ENCODE results near the gene TMEM80.
A peak's percentile ranks its signal among the peaks of the same experiment; 100 is the strongest.
"Not testable (repeated sequence)": the region's sequence is repeated elsewhere in the genome, so short reads cannot be mapped to it uniquely, and the experiment has no call there.

TMEM80 gene

DNA sequence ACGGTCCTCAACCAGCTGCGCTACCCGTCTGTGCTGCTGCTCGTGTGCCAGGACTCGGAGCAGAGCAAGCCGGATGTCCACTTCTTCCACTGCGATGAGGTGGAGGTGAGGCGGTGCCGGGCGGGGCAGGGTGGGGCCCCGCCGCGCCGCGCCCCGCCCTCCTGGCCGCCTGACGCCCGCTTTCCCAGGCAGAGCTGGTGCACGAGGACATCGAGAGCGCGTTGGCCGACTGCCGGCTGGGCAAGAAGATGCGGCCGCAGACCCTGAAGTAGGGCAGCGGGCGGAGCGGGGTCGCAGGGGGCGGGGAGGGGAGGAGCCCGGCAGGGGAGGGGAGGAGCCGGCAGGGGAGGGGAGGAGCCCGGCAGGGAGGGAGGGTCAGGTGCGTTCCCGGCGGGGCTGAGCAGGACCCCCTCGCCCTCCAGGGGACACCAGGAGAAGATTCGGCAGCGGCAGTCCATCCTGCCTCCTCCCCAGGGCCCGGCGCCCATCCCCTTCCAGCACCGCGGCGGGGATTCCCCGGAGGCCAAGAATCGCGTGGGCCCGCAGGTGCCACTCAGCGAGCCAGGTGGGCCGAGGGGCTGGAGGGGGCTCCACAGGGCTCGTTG is 25.1 kb downstream of the TMEM80 start:
- no peak for DNase-seq (ENCODE audit: low read depth in 3 of 3)

DNA sequence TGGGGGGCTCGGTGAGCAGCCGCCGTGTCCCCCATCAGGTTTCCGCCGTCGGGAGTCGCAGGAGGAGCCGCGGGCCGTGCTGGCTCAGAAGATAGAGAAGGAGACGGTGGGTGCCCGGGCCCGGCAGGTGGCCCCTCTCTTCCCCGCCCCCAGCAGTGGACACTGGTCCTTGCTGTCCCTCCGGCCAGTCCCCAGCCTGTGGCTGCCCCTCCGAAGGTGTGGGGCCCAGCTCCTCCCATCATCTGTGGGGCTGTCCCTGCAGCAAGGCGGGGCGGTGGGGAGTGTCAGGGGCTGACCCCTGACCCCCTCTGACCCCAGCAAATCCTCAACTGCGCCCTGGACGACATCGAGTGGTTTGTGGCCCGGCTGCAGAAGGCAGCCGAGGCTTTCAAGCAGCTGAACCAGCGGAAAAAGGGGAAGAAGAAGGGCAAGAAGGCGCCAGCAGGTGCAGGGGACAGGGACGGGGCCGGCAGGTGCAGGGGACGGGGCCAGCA is 25.7 kb downstream of the TMEM80 start:
- DNase-seq (ENCODE audit: low read depth in 3 of 3), result no peak

DNA sequence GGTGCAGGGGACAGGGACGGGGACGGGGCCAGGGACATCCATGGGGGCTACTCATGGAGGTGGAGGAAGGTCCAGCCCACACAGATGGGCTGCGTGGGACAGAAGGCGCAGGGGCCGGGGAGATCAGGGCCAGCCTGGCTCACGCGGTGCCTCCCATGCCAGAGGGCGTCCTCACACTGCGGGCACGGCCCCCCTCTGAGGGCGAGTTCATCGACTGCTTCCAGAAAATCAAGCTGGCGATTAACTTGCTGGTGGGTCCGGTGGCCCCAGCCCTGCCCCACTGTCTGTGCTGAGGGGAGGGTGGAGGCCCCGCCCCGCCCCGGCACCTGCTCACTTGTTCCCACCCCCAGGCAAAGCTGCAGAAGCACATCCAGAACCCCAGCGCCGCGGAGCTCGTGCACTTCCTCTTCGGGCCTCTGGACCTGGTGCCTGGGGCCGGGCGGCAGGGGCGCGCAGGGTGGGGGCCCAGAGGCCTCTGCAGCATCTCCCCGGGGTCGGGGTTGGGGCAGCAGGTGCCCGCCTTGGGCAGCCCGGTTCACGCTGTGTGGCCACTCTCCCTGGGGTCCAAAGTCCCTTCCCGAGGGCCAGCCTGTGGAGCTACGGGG is 26.2 kb downstream of the TMEM80 start:
- DNase-seq (ENCODE audit: low read depth in 3 of 3), result peak in 1 of 3 experiments; percentile 46

DNA sequence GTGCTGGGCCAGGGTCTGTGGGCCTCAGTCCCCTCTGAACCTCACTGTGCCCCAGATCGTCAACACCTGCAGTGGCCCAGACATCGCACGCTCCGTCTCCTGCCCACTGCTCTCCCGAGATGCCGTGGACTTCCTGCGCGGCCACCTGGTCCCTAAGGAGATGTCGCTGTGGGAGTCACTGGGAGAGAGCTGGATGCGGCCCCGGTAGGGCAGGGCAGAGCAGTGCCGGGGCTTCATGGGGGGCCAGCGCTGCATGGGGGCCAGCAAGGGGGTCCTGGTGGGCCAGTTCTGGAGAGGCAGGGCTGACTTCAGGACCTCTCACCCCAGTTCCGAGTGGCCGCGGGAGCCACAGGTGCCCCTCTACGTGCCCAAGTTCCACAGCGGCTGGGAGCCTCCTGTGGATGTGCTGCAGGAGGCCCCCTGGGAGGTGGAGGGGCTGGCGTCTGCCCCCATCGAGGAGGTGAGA is 26.8 kb downstream of the TMEM80 start:
- DNase-seq (ENCODE audit: low read depth in 3 of 3), result no peak

DNA sequence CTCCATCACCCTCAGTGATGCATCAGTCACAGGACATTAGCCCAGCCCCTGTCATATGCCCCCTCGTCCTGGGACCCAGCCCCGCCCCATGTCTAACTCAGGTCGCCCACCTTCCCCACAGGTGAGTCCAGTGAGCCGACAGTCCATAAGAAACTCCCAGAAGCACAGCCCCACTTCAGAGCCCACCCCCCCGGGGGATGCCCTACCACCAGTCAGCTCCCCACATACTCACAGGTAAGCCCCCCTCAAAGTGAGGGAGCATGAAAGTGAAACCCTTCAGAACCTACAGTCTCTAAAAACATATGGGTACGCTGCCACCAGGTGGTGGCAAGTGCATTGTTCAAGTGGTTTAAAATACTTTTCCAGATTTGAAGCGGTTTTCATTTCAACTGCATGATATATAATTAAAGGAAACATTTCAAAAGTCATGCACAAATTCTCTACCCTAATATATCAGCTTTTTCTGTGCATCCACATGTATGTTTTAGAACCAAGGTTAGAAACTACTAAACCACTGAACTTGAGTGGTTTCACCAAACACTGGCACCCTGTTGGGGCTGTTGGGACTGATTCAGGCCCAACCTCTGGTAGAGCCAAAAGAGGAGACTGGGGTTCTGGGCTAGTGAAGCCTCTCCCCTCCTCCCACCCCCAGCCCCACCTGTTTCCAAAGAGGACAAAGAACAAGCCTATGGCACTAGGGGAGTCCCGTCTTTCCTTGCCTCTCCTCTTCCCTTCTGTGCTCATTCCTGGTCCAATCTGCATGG is 27.7 kb downstream of the TMEM80 start:
- no peak for DNase-seq (ENCODE audit: low read depth in 3 of 3)

DNA sequence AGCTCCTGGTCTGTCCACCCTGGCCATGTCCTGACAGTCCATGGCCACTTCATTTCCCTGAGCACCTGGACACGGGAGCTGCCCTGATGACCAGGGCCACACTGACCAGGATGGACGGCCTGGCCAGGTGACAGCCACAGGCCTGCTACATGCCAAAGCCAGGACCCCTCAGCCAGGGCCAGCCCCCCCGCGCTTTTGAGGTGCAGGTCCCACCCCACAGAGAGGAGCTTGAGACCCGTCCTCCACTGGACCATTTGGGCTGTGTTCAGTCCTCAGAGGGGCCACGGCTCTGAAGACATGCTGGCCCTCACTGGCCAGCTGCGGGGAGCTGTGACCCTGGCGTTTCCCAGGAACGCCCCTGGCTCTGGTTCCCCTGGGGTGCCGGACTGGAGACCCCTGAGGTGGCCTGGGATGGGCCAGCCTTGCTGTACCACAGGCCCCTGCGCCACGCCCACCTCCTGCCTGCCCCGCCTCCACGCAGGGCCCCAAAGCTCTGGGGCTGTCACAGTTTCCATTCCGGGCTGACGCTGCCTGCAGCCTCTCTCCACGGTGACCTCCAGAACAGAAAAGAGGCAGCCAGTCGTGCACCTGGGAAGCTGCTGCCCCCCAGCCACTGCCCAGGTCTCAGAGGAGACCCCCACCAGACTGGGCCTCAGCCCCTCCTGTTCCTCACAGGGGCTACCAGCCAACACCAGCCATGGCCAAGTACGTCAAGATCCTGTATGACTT is 28.6 kb downstream of the TMEM80 start:
- no peak for DNase-seq (ENCODE audit: low read depth in 3 of 3)

DNA sequence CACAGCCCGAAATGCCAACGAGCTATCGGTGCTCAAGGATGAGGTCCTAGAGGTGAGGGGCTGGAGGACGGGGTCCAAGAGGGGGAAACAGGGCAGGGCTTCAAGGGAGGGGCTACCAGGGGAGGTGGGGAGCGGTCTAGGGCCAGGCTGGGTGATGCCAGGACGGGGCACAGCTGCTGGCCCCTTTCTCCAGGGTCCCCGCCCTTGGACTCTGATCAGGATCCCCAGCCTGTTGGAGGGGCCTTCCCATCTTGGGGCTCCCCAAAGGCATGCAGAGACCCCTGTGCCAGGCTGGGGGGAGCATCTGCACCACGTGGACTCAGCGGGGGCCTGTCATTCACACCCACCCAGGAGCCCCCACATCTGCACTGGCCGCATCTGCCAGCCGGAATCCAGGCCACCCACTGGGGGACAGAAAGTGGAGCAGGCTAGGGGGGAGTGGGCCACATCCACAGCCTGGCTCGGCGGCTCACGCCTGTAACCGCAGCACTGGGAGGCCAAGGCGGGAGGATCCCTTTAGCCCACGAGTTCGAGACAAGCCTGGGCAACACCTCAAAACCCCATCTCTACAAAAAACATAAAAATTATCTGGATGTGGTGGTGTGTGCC is 29.3 kb downstream of the TMEM80 start:
- no peak for DNase-seq (ENCODE audit: low read depth in 3 of 3)

DNA sequence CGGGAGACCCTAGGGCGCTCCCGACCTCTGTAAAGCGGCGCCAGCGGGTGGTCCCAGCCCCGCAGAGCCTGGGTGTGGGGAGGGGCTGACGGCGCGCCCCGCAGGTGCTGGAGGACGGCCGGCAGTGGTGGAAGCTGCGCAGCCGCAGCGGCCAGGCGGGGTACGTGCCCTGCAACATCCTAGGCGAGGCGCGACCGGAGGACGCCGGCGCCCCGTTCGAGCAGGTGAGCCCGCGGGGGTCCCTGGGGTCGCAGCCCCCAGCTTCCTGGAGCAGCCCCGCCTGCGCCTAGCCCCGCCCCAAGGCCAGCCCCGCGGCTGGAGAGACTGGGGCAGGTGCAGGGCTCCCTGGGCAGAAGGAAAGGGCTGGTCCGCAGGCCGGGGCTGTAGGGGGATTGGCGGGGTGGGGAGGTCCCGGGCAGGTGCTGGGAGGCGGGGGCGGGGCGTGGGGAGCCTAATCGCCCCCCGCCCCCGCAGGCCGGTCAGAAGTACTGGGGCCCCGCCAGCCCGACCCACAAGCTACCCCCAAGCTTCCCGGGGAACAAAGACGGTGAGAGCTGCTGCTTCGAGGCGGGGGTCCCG is 30.1 kb downstream of the TMEM80 start:
- DNase-seq (ENCODE audit: low read depth in 3 of 3), result no peak

DNA sequence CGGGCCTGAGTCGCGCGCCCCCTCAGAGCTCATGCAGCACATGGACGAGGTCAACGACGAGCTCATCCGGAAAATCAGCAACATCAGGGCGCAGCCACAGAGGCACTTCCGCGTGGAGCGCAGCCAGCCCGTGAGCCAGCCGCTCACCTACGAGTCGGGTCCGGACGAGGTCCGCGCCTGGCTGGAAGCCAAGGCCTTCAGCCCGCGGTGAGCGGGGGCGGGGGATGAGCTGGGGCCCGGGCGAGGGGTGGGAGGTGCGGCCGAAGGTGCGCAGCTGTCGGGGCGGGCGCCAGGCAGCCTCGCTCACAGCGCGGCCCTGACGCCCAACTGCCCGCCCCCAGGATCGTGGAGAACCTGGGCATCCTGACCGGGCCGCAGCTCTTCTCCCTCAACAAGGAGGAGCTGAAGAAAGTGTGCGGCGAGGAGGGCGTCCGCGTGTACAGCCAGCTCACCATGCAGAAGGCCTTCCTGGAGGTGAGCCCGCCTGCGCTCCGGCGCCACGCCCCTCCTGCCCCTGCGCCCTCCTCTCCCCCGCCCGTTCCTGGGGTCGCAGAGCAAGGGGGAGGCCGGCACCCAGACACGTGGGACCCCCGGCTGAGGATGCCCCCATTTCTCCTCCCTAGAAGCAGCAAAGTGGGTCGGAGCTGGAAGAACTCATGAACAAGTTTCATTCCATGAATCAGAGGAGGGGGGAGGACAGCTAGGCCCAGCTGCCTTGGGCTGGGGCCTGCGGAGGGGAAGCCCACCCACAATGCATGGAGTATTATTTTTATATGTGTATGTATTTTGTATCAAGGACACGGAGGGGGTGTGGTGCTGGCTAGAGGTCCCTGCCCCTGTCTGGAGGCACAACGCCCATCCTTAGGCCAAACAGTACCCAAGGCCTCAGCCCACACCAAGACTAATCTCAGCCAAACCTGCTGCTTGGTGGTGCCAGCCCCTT is 30.9 kb downstream of the TMEM80 start:
- DNase-seq (ENCODE audit: low read depth in 3 of 3), result peak in 1 of 3 experiments; percentile 53

DNA sequence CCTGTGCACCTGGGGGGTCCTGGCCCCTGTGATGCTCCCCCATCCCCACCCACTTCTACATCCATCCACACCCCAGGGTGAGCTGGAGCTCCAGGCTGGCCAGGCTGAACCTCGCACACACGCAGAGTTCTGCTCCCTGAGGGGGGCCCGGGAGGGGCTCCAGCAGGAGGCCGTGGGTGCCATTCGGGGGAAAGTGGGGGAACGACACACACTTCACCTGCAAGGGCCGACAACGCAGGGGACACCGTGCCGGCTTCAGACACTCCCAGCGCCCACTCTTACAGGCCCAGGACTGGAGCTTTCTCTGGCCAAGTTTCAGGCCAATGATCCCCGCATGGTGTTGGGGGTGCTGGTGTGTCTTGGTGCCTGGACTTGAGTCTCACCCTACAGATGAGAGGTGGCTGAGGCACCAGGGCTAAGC is 31.7 kb downstream of the TMEM80 start:
- no peak for DNase-seq (ENCODE audit: low read depth in 3 of 3)

DNA sequence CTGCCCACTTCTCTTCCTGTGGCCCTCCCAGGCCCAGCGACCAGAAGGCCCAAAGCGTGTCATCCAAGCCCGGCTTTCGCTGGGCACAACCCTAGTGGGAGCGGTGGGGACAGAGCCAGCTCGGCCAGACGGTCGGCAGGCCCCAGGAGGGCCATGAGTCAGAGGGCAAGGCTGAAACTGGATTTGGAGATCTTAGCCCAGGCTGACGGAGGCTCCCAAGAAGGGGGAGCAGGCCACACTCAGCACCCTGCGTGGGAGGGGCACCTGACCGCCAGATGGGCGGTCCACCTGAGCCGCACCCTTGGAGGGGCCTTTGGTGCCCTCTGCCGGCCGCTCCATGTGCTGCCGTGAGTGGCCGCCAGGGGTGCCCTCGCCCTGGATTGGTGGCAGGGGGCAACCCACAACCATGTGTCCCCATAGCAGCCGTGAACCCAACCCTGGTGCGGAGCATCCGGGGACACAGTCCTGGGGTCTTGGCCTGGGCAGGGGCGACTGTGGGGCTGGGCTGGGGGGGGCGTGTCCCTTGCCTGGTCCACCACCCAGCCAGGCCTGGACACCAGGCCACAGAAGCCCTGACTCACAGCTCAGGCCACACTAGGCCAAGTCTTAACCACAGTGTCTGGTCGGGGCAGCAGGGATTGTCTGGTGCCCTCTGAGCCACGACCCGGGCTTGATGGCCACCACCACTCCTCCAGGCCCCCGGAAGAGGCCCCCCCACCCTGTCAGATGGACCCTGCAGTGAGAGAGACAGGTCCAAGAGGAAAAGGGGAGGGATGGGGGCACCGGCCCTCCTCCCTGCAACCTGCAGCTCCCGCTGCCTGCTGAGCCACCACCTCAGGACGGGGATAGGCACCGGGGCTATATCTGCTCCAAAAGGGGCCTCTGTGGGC is 32.5 kb downstream of the TMEM80 start:
- peak; percentile 58 to 80 (median 62) for DNase-seq (ENCODE audit: low read depth in 3 of 3)

DNA sequence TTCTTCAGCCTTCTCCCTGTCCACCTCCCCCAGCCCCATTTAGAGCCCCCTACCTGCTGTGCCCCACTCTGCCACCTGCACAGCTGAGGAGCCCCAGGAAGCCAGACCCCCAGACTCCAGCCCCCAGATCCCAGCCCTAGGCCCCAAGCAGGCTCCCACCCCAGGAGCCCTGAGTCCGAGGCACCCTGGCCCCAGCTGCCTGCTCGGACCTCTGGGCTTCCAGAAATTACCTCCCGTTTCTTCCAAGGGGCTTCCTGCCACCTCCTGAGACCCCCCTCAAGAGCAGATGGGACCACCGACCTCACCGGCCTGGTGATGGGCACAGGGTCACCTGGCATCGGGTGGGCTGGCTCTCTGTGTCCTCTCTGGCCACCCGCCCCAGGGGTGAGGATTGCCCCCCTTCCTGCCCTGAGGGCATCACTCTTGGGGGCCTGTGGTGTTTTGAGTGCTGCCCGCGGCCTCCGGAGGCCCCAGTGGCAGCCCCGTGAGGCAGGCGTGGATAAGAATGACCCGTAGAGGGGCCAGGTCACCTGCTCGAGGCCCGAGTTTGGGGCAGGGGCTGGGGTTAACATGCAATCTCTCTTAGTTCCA is 33.4 kb downstream of the TMEM80 start:
- DNase-seq (ENCODE audit: low read depth in 3 of 3), result no peak

DNA sequence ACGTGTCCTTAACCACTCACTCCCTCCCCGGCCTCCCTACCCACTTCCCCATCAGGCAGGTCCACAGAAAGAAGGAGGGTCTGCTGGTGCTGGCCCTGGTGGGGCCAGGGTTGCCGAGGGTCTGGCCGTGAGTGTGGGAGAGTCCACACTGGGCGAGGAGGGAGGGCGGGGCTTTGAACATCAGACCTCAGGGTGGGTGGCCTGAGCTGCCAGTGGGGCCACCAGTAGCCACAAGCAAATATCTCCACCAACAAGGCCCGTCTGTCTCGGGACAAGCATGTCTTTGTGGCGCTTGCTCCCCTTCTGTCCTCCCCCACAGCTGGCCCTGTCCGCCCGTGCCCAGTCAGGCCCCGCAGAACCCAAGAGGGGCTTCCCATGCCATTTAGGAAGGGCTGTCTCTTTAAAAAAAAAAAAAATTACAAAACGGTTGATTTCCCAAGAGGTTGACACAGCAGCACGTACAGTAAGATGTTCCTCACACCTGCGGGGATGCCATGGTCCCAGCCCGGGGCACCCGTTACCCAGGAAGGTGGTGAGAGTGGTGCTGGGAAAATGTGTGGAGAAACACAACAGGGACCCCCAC is 34.0 kb downstream of the TMEM80 start:
- DNase-seq (ENCODE audit: low read depth in 3 of 3), result no peak

DNA sequence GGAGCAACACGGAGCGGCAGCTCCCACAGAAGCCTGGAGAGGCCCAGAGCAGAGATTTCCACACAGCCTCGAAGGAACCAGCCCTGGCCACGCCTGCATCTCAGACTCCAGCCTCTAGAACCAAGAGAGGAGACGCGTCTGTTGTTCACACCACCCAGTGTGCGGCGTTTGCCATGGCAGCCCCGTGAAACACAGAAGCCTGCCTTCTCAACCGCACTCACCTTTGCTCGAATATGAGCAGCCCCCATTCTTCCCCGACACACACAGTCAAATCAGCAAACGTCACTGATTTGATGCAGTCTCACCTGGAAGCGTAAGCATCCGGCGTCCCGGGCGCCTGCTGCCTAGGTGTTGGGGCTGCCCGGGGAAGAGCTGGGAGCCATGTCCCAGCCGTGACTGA is 37.5 kb downstream of the TMEM80 start:
- DNase-seq (ENCODE audit: low read depth in 3 of 3), result no peak

DNA sequence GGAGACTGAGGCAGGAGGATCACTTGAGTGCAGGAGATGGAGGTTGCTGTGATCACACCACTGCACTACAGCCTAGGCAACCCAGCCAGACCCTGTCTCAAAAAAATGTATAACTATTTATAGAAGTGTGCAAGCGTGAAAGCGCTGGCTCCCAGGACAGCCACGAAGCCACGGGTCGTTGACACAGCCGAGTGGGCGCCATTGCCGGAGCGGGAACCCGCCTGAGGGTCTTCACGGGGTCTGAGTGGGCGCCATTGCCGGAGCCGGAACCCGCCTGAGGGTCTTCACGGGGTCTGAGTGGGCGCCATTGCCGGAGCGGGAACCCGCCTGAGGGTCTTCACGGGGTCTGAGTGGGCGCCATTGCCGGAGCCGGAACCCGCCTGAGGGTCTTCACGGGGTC is 38.9 kb downstream of the TMEM80 start:
- DNase-seq (ENCODE audit: low read depth in 3 of 3), result not testable (repeated sequence)

DNA sequence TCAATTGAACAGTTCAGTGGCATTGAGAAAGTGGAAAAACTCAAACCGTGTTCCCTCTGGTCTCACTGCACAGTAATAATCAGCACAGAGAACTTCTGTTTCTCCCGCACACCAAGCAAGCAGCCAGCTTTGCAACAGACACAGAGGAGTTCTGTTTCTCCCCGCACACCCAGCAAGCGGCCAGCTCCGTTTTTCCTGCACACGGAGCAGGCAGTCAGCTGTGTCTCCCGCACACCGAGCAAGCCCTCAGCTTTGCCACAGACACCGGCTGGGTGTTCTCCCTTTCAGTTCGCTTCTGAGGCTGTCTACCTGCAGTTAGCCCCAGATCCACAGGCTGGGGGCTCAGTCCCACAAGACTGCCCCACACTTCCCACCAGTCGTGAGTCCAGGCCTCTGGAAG is 41.8 kb downstream of the TMEM80 start:
- no peak for DNase-seq (ENCODE audit: low read depth in 3 of 3)

DNA sequence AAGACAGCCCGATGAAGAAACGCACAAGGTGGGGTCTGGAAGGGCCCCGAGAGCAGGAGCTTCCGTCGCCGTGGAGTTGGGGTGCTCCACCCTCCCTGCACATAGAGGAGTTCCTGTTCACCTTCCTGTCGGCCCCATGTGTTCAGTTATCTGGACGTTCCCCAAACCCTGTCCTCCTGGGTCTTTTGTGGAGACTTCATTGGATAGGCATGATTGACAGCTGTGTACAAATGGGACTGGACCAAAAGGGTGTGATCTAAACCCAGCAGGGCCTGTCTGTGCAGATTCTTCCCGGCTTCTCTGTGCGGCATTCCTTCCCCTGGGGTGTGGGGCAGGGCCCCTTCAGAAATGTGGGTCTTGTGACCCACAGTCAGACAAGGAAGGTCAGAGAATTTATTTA is 42.3 kb downstream of the TMEM80 start:
- not testable (repeated sequence) for DNase-seq (ENCODE audit: low read depth in 3 of 3)

DNA sequence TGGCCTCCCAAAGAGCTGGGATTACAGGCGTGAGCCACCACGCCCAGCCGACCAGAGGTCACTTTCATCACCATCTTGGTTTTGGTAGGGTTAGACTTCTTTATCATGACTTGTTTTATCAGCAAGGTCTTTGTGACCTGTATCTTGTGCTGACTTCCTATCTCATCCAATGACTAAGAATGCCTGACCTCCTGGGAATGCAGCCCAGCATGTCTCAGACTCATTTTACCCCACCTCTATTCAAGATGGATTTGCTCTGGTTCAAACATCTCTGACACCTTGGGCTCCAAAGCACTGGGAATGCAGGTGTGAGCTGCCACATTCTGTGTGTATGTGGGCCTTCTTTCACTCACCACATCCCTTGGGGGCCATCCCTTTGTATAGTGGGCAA is 46.5 kb downstream of the TMEM80 start:
- DNase-seq (ENCODE audit: low read depth in 3 of 3), result no peak
